Left lobe of liver (tissue), 2 donors: ENCODE measurements around the gene LEPR. TPM values are rescaled to one million over a fixed set of nuclear protein-coding genes. Genes with fewer than 3 reads are reported as not detected.
"Not testable (repeated sequence)": the region's sequence is repeated elsewhere in the genome, so short reads cannot be mapped to it uniquely, and the experiment has no call there.

Source experiments
- ATAC-seq: fragments of 200-7000 bp; cut with Tn5 transposase; one replicate; pipeline ENCODE4 v1.9.1; 2020; ENCODE audit warnings: mild to moderate bottlenecking, moderate library complexity
- DNase-seq: peaks from one replicate; pipeline ENCODE4 v3.0.0-alpha.2; 2020; ENCODE audit warnings: low spot score
- total RNA-seq: library from RNA; stranded (reverse); gene quantifications from one replicate; pipeline ENCODE4 v1.2.1, GENCODE V29; 2021
- donor health status: DM: no; HTN: no; CAD: no; lungs with moderate emphysema.
- donor health status: DM: no; HTN: yes; CAD: no.

The LEPR gene
- total RNA-seq, 1 donor from 2014 or later = 51.9 TPM

DNA sequence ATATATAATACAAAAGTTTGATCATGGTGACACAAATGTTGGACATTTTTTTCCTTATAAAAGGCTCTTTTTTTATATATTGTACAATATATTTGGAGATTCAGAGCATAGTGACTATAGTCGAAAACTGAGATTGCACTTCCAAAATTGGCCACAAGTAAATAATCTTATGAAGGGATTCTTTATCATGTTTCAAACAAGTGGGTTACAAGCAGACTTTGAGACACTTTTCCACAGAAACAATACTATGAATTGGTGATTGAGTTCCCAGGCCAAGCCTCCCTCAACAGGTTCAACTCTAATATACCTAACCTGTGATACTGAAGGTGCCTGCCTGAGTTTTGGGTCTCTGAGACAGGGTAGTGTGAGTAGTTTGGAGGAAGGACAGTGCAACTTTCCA, 13.8 kb downstream of the LEPR start:
- ATAC-seq (no peak), DNase-seq (no peak)

DNA sequence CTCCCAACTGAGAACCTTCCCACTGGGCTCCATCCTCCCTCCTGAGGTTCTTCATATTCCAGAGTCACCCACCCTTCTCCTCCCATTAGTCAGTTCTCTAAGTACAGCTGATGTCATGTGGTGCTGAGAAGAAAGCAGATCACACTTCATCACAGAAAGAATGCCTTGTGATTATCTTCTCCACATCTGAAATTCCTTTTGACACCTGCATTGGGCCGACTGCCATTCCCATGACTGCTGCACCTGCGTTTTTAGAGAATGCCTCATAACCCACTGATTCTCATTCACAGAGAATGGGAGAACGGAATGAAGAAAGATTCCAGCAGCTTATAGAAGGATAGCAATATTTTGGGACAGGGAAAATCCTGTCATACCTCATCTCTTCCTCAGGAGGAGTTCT, 14.3 kb downstream of the LEPR start:
- DNase-seq (no peak), ATAC-seq (no peak)

DNA sequence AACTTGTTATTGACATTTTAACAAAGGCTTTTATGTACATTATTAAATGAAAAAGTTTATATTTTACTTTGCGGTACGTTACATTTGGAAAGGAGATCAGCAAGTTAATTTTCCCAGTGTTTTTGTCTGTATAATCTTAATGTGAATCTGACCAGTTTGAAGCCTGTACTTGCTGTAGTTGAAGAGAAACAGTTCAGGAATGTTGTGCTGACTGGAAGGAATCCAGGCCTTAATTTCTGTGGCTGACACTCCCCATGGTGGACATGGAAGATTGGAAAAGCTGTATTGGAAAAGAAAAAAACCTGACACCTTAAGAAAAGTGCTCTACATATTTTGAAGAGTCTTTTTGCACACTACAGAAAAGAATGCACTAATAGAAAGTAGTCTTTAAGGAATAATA, 15.5 kb downstream of the LEPR start:
- DNase-seq (no peak), ATAC-seq (no peak)

DNA sequence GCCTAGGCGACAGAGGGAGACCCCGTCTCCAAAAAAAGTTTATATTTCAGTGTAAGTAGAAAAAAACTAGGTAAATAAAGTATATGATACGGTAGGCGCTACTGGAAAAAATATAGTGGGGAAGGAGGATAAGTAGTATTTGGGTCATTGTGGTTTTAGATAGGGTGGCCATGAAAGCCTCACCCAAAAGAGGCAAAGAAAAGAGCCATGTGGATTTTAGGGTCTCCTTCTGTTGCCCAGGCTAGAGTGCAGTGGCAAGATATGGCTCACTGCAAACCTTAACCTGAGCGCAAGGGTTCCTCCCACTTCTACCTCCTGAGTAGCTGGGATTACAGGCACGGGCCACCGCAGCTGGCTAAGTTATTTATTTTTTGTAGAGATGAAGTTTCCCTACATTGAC, 17.1 kb downstream of the LEPR start:
- no peak for ATAC-seq

DNA sequence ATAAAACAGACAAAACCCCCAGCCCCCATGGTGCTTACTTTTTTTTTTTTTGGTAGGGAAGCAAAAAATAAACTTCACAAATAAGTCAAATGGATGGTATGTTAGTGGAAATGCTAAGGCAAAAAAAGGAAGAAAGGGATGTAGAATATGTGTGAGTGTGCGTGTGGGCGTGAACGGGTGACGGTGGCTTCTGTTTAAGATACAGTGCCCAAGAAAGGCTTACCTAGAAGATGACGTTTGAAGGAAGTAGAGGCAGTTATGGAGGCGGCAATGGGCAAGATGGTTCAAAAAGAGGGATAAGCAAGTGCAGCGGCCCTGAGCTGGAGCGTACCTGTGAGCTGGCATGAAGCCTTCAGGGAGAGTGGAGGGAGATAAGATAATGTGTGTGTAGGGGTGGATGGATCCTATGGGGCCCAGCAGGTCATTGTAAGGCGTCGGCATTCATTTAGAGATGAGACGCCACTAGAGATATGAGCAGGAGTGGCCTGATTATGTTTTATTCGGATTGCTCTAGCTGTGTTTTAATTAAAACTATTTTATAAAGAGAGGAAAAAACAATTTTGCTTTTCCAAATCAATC, 19.9 kb downstream of the LEPR start:
- ATAC-seq = no peak
- DNase-seq = no peak

More for the DNA sequence above, 17.1 kb downstream of the LEPR start:
- no peak for DNase-seq

DNA sequence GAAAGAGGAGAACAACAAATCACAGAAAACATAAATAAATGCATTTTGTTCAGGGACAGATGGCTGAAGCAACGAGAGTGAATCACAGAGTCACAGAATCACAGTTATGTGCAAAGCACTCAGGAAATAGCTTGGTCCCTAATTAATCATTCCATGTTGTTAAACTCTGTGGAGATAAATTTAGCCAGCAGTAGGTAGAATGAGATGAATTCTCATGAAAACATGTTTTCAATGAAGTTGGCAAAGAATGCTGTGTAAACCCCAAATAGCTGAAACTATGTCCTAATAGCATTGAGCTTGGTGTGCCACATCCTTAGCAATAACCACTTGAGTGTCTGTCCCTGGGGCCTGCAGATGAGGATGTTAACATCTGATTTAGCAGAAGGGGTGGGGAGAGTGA, 20.4 kb downstream of the LEPR start:
- DNase-seq (no peak), ATAC-seq (no peak)

- no peak for ATAC-seq
- DNase-seq = no peak
These were observed 21.0 kb downstream of the LEPR start for GRCh38 chr1:65441464-65441863.

GRCh38 chr1:65442442-65442841, 22.0 kb downstream of the LEPR start:
- no peak for ATAC-seq

DNA sequence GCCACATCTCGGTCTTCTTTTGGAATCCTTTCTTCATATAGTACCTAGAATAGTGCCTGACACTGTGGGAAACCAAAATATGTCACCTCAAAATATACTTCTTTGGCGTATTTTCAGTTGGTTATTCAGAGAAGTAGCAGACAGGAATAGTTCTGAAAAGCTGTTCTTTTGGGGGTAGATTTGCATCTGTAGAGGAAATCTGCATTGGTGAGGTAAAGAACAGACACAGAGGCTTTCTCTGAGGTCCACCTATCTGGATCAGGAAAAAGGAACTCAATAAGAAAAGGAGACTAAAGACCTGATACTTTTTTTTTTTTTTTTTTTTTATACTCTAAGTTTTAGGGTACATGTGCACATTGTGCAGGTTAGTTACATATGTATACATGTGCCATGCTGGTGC, 23.2 kb downstream of the LEPR start:
- ATAC-seq (no peak), DNase-seq (no peak)

More at GRCh38 chr1:65442442-65442841, 22.0 kb downstream of the LEPR start:
- no peak for DNase-seq

DNA sequence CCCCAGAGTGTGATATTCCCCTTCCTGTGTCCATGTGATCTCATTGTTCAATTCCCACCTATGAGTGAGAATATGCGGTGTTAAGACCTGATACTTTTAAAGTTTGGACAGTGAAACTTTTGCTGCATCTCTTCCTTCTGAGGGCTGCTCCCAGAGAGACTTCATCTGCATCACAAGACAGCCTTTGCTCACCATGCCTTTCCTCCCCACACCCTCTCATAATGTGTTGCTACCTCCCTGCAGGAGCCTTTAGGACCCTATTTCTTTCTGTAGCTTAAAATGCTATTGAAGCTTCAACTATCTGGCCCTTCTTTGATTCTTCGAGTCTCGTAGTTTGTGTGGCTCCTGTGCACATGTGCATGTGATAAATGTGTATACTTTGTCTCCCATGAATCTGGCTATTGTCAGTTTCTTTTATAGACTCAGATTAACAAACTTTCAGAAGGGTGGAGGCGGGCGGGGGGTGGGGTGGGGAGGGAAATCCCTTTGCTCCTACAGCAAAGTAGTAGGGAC, 23.7 kb downstream of the LEPR start:
- DNase-seq (no peak), ATAC-seq (no peak)

- ATAC-seq (no peak), DNase-seq (no peak)
These were observed 25.4 kb downstream of the LEPR start for GRCh38 chr1:65445837-65446236.

DNA sequence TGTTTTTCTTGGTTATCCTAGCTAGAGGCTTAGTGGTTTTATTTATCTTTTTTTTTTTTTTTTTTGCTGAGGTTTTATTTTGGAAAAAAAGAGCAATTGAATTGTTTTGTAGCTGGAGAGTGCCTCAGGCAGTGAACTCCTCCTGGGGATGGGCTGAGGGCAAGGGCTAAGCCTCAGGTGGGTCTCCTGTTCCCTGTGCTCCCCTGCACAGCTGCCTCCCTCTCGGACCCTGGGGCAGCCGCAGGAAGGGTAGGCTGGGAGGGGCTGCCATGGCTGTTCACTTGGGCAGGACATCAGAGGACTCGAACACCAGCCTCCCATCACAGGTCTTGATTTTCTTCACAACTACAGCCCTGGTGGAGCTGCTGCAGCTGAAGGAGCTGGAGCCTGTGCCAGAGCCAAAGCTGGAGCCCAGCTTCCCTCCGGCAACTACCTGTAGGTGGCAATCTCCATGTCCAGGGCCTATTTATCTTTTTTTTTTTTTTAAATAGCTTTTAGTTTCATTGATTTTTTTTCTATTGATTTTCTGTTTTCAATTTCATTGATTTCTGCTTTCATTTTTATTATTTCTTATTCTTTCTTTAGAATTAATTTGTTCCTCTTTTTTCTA, 28.9 kb downstream of the LEPR start:
- no peak for DNase-seq
- peak; percentile 76 for ATAC-seq

DNA sequence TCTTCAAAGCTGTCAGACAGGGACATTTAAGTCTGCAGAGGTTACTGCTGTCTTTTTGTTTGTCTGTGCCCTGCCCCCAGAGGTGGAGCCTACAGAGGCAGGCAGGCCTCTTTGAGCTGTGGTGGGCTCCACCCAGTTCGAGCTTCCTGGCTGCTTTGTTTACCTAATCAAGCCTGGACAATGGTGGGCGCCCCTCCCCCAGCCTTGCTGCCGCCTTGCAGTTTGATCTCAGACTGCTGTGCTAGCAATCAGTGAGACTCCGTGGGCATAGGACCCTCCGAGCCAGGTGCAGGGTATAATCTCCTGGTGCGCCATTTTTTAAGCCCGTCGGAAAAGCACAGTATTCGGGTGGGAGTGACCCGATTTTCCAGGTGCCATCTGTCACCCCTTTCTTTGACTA, 35.2 kb downstream of the LEPR start:
- not testable (repeated sequence) for ATAC-seq, DNase-seq

DNA sequence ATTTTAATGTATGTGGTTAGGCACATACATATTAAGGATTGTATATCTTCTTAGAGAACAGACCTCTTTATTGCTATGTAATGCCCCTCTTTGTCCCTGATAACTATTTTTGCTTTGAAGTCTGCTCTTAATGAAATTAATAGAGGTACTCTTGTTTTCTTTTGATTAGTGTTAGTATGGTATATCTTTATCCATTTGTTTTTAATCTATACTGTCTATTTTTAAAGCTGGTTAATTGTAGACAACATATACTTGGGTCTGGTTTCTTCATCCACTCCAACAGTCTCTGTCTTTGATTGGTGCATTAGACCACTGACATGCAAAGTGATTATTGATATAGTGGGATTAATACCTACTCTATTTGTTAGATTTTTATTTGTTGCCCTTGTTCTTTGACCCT, 36.0 kb downstream of the LEPR start:
- ATAC-seq (no peak), DNase-seq (no peak)

GRCh38 chr1:65457868-65458267, 37.4 kb downstream of the LEPR start:
- ATAC-seq (no peak), DNase-seq (no peak)

DNA sequence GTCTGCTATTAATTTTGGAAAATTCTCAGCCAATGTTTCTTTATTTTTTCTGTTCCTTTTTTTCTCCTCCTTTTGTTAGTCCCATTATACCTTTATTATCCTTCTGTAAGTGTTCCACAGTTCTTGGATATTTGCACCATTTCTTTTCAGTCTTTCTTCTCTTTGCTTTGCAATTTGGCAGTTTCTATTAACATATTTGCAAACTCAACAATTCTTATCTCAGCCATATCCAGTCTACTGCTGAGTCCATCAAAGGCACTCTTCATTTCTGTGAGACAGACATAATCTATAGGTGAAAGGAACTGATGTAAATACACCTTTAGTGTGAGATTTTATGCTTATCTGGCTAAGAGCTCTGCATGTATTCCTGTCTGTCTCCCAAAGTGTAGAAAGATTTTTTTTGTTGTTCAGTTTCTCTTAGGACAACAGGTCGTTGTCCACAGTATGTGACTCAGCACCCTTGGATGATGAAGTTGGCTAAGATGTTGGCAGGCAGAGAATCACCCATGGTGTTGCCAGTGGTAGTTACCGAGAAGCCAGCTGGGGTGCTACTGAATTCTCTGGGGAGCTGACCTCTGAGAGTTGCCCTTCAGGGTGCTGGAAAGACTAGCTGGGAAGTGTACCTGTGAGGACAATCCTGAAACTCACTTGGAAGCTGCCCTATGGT, 38.4 kb downstream of the LEPR start:
- peak; percentile 65 for ATAC-seq
- DNase-seq = no peak

DNA sequence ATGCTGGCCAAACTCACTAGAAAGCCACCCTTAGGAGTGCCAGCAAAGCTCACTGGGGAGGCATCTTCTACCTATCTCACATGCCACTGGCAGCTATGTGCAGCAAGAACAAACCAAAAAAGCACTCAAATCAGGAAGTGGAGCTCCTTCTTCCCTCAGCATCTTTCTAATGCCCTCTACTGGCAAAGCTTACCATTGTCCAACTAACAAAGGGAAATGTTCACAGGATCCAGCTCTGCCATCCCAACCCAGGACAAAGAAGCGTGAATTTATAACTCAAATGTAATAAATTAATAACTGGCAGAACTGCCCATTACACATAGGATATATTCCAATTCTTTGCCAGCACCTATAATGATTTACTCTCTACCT, 38.9 kb downstream of the LEPR start:
- ATAC-seq = peak; percentile 89

DNA sequence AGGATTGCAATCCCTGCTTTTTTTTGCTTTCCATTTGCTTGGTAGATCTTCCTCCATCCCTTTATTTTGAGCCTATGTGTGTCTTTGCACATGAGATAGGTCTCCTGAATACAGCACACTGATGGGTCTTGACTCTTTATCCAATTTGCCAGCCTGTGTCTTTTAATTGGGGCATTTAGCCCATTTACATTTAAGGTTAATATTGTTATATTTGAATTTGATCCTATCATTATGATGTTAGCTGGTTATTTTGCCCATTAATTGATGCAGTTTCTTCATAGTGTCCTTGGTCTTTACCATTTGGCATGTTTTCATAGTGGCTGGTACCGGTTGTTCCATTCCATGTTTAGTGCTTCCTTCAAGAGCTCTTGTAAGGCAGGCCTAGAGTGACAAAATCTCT, 45.4 kb downstream of the LEPR start:
- DNase-seq, ATAC-seq: not testable (repeated sequence)

More for the DNA sequence above, 38.9 kb downstream of the LEPR start:
- no peak for DNase-seq

DNA sequence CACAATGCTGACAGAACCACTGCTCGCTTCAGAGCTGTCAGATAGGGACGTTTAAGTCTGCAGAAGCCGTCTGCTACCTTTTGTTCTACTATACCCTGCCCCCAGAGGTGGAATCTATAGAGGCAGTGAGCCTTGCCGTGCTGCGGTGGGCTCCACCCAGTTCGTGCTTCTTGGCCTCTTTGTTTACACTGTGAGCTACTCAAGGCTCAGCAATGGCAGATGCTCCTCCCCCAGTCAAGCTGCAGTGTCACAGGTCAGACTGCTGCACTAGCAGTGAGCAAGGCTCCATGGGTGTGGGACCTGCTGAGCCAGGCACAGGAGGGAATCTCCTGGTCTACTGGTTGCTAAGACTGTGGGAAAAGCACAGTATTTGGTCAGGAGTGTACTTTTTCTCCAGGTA, 47.1 kb downstream of the LEPR start:
- ATAC-seq (no peak), DNase-seq (no peak)

GRCh38 chr1:65469126-65469888, 48.8 kb downstream of the LEPR start:
- DNase-seq (no peak), ATAC-seq (peak; percentile 10)

DNA sequence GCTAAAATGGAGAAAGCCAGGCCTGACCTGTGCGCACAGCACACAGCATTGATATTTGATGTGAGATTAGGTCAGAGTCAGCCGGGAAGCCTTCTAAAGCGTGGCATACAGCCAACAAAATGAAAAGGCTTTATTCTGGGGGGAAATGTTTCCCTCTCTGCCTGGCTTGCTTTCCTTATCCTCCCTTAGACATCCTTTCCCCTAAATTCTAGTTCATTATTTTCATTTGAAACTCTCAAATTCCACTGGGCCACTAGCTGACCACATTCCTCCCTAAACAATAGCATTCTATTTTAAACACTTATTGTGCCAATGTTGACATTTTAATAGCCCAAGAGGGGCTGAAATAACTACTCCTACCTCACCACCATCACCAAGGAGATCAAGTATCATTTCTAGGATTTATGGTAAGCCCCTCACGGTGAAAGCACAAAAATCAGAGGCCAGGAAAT, 49.4 kb downstream of the LEPR start:
- DNase-seq (no peak), ATAC-seq (peak; percentile 29)
